HG02571 (cell line): ENCODE results near the gene TIMM10B.

ENCODE experiments used
- ATAC-seq: cut with Tn5 transposase; IDR thresholded peaks from one replicate; pipeline ENCODE4 v1.9.1; 2021; ENCODE audit warnings: mild to moderate bottlenecking, moderate library complexity; ENCODE audit not compliant: unreplicated experiment

The TIMM10B gene

DNA sequence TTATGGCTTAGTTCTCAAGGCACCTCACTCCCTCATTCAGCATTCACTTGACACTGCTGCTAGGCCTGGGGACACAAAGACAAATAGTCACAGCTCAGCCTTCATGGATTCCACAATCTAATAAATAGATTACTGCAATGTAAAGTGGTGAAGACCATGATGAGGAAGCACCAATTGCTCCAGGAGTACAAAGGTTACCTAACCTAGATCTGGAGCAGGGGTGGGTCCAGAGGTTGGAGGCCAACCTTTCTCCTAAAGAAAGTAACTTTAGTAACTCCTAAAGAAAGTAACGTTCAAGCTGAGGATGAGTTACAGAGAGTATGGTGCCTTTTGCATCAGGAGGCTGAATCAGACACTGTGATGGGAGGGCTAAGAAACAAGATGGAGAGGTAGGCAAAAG lies 11.7 kb upstream of the TIMM10B start:
- ATAC-seq: no peak

DNA sequence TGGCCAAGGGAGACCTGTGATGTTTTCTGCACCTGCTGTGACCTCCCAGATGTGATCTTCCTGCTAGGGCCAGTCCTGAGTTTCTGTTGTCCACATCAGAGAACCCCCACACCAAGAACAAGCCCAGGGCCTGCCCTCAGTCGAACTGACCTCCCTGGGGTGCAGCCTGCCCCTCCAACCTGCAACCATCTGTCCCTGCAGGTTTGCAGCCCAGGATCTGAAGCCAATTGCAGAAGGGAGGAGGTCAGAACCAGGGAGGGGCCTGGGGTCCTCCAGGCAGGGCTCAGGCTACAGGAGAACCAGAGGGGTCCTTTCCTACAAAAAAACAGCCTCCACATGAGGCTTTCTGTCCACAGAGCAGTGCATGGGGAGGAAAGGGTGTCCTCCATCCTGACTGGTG lies 8.4 kb upstream of the TIMM10B start:
- no peak for ATAC-seq

DNA sequence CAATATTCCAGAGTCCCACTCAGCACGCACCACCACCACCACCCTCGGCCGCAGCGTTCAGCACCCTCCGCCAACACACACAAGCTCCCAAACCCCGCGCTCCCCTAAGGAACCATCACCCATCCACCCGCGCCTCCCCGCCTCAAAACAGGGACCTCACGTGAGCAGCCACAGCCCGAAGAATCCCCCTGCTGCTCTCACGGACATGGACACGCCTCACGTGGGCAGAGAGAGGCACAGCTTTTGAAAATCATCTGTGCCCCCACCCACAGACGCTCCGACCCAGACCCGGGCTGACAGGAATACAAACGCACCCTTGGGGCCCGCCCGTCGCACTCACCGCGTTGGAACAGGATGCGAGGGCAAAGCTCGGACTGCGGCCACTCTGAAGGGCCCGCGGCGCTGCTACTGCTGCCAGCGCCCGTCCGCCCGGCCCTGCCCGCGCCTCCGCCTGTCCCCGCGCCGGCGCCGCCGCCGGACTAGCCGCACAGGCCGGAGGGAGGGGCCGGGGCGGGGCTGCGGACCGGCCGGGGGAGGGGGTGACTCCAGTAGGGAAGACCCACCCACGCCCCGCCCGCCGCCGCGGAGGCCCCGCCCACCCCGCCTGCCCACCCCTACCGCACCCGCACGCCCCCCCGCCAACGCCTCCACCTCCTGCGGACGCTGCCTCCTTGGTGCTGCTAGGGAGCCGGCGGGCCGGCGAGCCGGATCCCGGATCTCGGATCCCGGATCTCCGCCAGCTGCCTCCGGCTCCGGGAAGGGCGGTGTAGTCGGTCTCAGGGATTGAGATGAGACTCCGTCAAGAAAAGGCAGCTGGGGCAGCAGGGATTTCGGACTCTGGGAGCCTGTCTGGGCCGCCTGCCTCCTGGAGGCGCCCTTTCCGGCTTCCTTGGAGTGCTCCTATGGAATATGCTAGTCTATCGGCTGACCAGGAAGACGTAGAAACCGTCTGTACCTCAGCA lies 7.6 kb upstream of the TIMM10B start, which contains the start of gene TRIM3:
Gene TRIM3, minus strand, starts transcription at position 491 of the 962 bp plus-strand sequence. CDS start 8,246 bp downstream, outside the sequence.
- peak; percentile 70 for ATAC-seq

DNA sequence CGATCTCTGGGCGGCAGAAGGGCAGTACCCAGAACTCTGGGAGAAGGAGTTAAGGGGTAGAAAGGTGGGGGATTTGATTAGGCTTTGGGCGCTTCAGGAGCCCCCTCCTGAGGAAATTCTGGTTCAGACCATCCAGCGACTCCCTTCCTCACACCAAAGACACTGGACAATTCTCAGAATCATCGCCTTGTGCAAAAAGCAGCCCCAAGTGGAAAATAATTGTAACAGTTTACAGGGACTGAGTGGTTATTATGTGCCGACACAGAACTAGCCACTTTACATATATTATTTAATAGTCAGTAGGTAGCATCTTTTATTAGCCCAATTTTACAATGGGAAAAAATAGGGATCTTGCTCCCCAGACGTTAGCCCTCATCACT lies 6.9 kb upstream of the TIMM10B start:
- no peak for ATAC-seq

DNA sequence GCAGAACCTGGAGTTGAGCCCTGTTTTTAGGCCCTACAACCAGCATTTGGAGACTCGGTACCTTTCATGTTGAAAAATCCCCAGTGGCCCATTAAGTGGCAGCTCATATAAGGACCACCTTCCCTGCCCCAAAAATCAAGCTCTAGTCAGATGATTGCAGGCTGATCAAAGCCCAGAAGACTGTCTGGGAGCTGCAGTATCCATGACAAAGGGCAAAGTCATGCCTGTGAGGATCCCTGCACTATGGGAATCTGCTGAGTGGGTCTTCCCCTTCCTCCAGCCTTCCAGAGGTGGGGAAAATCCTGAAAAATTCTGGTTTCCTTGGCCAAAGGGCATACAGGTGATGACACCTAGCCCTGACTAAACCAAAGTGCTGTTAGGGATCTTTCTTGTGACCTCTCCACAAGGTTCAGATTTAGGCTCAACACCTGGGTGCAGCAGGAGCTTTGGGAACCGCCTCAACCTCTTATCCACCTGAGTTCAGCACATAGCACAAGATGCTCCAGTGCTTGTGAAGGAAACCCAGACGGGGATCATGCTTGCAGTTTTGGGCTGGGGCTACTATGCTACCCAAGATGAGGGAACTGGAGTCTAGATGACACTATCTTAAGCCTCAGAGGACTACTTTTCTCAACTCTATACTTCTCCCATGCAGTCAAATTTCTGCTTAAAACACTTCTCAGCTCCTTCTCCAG lies 6.3 kb upstream of the TIMM10B start:
- ATAC-seq: no peak

DNA sequence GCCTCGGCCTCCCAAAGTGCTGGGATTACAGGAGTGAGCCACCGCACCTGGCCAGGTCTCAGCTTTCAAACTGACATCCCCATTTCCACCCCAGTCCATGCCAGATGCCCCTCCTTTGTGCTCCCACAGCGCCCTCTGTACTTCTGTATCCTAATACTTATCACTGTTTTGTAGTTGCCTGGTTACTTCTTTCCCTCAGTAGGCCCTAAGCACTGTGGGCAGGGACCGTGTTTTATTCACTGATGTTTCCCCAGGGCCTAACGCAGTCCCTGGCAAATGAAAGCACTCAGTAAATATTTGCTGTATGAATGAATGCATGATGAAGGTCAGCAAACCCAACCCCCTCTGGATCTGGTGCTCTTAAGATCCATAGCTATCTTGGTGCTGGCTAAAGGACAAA lies 5.4 kb upstream of the TIMM10B start:
- no peak for ATAC-seq

DNA sequence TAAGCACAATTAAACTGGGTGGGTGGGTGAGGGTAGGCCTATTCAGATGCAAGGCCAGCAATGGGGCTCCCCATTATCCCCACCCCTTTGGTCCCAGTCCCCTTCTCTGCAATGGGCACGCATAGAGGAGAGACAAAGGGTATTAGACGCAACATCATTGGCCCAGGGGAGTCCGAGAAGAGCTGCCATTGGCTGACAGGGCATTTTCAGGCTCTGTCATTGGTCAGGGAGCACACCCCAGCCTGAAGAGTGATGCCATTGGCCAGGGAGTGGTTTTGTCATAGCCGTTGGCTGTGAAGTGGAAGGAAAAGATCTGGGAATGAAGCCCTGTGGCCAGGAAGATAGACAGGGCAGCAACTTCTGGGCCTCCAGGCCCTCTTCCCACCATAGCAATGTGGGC lies 4.7 kb upstream of the TIMM10B start:
- no peak for ATAC-seq

DNA sequence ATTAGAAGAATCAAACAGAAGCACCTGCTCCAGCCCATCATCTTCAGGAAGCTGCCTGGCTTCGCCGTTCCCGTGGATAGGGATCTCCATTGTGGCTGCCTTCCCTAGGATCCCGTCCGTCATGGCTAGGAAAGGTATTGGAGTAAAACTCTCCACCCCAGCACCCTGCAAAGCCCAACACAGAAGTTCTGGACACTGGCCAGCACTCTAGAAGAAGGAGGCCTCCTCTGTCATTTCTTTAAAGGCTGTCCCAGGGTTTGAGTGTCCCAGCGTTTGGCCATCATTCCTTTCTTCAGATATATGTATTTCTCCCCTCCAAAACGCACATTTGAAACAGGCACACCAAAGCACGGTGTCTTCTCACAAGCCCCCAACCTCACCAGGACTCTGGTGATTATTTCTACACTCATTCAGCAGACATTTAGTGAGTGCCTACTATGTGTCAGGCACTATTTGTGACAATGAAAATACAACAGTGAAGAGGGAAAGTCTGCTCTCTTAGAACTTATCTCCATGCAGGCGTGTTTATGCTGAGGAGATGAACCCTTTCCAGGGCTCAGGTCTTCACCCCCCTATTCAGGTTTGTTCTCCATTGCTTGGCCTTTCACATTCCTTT lies 894 bp upstream of the TIMM10B start:
- no peak for ATAC-seq

DNA sequence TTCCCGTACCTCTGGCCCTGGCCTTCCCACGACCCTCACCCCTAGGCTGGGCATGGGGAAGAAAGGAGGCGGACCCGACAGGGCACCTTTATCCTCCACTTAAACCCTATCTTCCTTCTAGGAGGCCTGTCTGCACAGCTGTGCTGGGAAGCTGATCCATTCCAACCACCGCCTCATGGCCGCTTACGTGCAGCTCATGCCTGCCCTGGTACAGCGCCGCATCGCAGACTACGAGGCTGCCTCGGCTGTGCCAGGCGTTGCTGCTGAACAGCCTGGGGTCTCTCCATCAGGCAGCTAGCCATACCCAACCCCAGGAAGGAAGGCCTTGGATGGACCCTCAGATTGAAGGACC lies 599 bp downstream of the TIMM10B start:
- ATAC-seq: no peak

DNA sequence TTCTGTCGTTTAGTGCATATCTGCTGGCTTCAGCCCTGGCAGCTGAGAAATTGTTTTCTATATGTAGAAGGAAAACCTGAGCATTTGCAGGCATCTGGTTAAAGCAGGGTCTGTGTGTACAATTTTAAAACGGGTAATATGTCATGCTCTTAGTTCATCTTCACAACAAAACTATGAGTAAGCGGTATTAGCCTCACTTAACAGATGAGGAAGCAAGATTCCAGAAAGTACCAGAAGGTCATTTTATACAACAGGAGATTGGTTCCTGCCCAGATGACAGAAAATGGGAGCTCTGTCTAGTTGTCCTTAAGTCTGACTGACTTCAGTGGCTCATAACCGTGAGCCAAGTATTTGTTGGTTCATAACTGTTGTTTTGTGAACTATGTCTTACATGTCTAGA lies 1.1 kb downstream of the TIMM10B start:
- ATAC-seq: no peak

DNA sequence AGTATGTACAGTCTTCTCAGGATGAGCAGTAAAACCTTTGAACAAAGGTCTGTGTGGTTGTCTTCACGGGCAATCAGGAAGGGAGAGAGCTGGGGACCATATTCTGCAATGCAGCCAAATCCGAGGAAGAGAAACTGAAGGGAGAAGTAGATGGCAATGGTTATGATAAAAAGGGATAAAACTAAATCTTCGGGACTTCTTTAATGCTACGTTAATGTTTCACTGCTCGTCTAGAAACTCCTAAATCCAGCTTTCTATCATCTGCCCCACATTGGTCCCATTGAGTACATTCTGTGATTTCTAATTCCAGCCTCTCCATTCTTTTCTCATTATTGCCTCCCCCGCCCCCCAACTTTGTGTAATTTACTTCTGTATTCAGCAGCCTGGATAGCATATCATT lies 1.7 kb downstream of the TIMM10B start:
- ATAC-seq: no peak

DNA sequence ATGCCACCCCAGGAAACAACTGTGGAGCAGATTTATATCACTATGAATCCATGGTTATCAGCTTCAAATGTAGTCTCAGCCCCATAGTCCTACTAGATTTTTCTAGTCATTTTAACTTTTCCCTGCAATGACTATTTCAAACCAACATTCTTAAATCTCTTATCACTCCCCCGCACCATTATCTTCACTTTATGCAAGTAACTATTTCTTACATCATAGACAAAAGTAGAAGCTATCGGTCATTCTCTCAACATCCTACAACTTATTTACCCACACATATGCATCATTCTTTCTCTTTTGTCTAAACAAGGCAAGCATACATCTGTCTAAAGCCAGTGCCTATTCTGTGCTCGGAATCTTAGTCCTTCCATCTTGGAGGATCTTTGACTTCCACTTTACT lies 4.4 kb downstream of the TIMM10B start:
- no peak for ATAC-seq

DNA sequence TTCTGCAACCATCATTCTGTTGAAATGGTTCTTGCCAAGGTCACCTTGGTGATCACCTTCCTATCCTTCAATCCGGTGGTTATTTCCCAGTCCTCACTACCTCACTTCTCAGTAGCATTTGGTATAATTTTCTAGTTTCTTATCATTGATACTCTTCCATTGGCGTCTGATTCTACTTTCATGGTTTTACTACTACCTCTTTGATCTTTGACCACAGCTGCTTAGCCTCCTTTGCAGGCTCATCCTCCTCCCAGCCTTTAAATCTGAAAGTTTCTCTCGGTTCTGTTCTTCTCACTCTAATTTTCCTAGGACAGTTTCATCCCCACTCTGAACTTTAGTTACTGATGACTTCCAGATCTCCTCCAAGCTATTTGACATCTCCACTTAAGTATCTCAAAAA lies 5.0 kb downstream of the TIMM10B start:
- ATAC-seq: no peak

DNA sequence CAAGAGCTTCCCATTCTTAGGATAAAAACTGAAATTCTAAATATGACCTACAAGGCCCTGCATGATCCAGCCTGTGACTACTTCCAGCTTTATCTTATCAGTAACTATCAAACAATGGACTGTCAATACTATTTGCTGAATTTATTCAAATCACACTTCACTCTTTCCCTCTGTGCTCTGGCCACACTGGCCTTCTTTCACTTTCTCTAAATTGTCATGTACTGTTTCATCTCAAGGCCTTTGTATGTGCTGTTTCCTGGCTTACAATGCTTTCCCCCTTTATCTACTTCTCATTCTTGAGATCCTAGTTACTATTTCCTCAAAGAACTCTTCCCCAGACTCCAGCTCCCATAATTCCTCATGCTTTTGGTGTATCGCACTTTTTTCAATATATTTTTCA lies 5.6 kb downstream of the TIMM10B start:
- no peak for ATAC-seq

DNA sequence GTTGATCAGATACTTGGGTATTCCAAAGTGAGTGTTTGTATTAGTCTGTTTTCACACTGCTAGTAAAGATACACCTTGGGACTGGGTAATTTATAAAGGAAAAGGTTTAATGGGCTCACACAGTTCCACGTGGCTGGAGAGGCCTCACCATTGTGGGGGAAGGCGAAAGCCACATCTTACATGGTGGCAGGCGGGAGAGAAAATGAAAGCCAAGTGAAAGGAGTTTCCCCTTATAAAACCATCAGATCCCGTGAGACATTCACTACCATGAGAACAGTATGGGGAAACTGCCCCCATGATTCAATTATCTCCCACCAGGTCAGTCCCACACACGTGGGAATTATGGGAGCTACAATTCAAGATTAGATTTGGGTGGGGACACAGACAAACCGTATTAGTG lies 7.0 kb downstream of the TIMM10B start:
- no peak for ATAC-seq

DNA sequence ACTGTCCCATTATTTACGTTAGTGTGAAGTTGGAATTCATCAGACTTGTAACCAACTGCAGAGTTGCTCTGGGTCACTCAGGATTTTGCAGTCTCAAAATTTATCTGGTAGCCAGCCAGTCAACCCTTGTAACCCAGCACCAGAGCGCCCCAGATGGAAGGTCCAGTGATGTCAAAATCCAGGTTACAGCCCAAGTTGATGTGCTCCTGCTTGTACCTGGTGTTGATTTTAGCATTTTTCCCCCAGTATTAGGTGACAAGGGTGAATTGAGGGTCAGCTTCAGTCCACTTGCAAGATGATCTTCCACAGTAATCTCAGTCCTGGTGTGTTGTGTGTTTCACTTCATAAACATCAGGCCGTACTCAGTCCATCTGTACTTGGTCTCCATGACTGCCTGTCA lies 7.5 kb downstream of the TIMM10B start:
- no peak for ATAC-seq

DNA sequence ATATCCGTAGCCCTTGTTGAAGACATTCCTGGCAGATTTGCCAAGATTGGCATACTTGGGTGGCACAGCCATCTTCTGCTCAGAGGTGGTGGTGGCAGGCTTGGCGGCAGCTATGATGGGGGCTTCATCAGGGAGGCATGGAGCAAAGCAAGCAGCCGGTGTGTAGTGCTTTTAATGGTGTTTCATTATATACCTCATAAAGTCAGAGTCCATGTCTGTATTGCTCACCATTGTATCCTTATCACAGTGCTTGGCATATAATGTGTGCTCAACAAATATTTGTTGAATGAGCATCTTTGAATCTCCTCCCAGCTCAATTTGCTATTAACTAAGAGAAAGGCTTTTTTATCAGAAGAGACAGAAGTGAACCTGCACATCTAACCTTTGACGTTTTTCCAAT lies 8.0 kb downstream of the TIMM10B start:
- no peak for ATAC-seq

DNA sequence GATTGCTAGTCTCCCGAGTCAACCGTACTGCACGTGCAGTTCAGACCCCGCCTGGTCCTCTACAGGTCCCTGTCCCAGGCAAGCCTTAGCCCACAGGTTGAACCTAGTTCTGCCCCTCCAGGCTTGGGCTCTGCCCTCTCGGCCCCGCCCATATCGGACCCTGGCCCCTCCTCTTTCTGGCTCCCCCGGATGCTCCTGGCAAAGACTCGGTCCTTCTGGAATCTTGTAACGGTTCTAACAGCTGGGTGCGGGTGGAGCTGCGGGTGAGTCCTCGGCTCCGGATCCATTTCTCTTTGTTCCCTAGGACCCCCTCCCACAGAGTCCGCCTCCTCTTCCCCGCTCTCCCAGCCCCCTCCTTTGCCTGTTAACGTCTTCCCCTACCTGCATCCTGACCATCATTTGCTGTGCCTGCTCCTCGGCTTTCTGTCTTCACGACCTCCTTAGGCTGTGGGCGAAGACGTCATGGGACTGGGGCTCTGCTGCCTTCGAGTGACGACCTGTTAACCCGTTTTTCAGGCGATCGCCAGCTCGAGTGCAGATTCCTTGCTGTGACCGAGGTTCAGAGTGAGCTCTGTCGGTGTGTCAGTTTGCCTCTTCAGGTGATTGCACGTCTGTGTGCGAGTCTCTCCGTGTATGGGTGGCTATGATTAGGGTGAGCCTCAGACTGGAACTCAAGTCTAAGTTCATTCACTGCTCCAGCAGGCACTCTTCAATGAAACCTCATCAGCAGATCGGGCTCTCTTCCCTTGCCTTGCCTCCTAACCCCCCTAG lies 16.0 kb downstream of the TIMM10B start, which contains the start of gene DNHD1:
Gene DNHD1, plus strand, starts transcription at position 212 of the 771 bp plus-strand sequence. CDS start 936 bp downstream, outside the sequence.
- ATAC-seq: no peak

DNA sequence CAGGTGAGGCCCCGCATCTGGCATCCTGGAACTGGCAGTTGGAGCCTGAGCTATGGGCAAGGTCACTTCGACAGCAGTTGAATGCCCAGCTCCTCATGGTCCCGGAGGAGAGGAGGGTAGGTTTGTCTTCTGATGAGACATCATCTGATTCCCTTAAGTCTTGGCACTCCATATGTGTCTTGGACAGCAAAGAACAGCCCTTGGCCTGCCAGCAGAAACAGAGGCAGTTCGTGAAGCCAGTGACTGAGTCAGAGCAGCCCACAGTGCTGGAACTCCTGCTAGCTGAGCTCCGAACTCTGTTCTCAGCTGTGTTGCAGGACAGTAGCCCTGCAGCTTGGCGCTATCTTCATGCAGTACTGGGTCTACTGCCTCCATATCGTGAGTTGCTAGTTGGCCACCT lies 16.8 kb downstream of the TIMM10B start:
- no peak for ATAC-seq

DNA sequence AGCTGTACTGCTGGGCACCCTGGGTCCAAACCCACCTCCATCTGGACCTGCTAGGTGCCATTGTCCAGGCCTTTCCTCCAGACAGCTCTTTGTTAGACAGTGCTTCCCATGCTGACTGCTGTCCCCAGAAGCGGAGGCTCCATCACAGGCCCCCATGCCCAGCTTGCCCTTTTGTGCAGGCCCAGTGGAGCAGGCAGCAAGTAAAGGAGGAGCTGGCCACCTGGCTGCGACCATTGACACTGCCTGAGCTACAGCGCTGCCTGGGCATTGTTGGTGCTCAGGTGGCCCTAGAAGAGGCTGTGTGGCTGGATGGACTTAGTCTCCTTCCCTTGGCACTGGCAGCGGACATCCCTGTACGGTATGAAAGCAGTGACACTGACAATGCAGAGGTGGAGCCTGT lies 17.2 kb downstream of the TIMM10B start:
- ATAC-seq: no peak

DNA sequence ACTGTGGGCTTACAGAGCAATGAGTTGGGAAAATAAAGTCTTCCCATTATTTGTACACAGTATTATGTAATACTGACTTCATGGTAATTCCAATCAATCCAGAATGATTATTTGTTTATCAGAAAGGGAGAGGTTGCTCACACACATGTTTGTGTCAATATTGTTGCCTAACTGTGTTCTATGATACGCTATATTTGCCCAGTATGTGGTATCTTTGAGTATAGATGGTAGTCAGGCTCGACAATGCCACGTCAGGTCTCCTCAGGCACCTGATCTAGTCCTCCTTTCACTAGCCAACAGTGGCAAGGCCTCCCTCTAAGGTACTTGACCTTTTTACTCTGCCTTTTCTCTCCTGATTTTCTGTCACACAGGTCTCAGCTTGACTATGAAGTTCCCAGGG lies 21.1 kb downstream of the TIMM10B start:
- ATAC-seq: no peak
